ENCODE results near the gene KRTAP4-16. TPM values are rescaled to one million over a fixed set of nuclear protein-coding genes. Genes with fewer than 3 reads are reported as not detected.

Gene KRTAP4-16
- not detected in 2 replicates for total RNA-seq

GRCh38 chr17:41101586-41102259, at the start of gene KRTAP4-16:
Gene KRTAP4-16 (minus strand): TSS chr17:41102209. CDS start chr17:41102209, 0 bp downstream.

GRCh38 chr17:41149652-41149985, 47.6 kb upstream of the KRTAP4-16 start, which contains the start of gene KRTAP4-5:
Gene KRTAP4-5 (minus strand): TSS chr17:41149825. CDS start chr17:41149767, 58 bp downstream.

GRCh38 chr17:41140360-41141131, 38.5 kb upstream of the KRTAP4-16 start, which contains the start of gene KRTAP4-6:
Gene KRTAP4-6 (minus strand): TSS chr17:41140544. CDS start chr17:41140487, 57 bp downstream.

GRCh38 chr17:41123991-41124371, 22.0 kb upstream of the KRTAP4-16 start, which contains the start of gene KRTAP4-12:
Gene KRTAP4-12 (minus strand): TSS chr17:41124182. CDS start chr17:41124122, 60 bp downstream.

GRCh38 chr17:41117846-41118386, 15.9 kb upstream of the KRTAP4-16 start, which contains the start of gene KRTAP4-11:
Gene KRTAP4-11 (minus strand): TSS chr17:41118373. CDS start chr17:41118315, 58 bp downstream.

GRCh38 chr17:41105347-41105746, 3.3 kb upstream of the KRTAP4-16 start, which contains the start of gene KRTAP4-9:
Gene KRTAP4-9 (plus strand): TSS chr17:41105389. CDS start chr17:41105389, 0 bp downstream.

GRCh38 chr17:41098042-41098441, 4.0 kb downstream of the KRTAP4-16 start, which contains the start of gene KRTAP4-8:
Gene KRTAP4-8 (minus strand): TSS chr17:41098142. CDS start chr17:41098084, 58 bp downstream.

GRCh38 chr17:41084100-41084856, 17.7 kb downstream of the KRTAP4-16 start, which contains the start of gene KRTAP4-7:
Gene KRTAP4-7 (plus strand): TSS chr17:41084150. CDS start chr17:41084207, 57 bp downstream.

GRCh38 chr17:41065829-41066624, 36.0 kb downstream of the KRTAP4-16 start, which contains the start of gene KRTAP2-4:
Gene KRTAP2-4 (minus strand): TSS chr17:41065879. CDS start chr17:41065845, 34 bp downstream.

GRCh38 chr17:41060052-41060604, 41.9 kb downstream of the KRTAP4-16 start, which contains the start of gene KRTAP2-3:
Gene KRTAP2-3 (minus strand): TSS chr17:41060114. CDS start chr17:41060050, 64 bp downstream.

GRCh38 chr17:41055130-41055529, 46.9 kb downstream of the KRTAP4-16 start, which contains the start of gene KRTAP2-2:
Gene KRTAP2-2 (minus strand): TSS chr17:41055230. CDS start chr17:41055211, 19 bp downstream.

Other genes starting within 250 kb of the KRTAP4-16 start
- gene KRT12, start 235.0 kb downstream of the KRTAP4-16 start, total RNA-seq, result not detected in 2 replicates
- not detected in 2 replicates for gene KRT20, start 217.0 kb downstream of the KRTAP4-16 start, total RNA-seq
- gene KRT23, start 164.6 kb downstream of the KRTAP4-16 start, total RNA-seq, result not detected in 2 replicates
- gene KRT39, start 135.3 kb downstream of the KRTAP4-16 start, total RNA-seq, result not detected in 2 replicates
- gene KRT40, start 117.9 kb downstream of the KRTAP4-16 start, total RNA-seq, result not detected in 2 replicates
- gene KRTAP3-3, start 108.0 kb downstream of the KRTAP4-16 start, total RNA-seq, result not detected in 2 replicates
- not detected in 2 replicates for gene KRTAP3-2, start 102.3 kb downstream of the KRTAP4-16 start, total RNA-seq
- not detected in 2 replicates for gene KRTAP3-1, start 93.1 kb downstream of the KRTAP4-16 start, total RNA-seq
- gene KRTAP1-5, start 75.0 kb downstream of the KRTAP4-16 start, total RNA-seq, result 0.72 and 1.6 TPM in 2 replicates
- gene KRTAP1-4, start 72.0 kb downstream of the KRTAP4-16 start, total RNA-seq, result not detected in 2 replicates
- gene KRTAP1-3, start 67.3 kb downstream of the KRTAP4-16 start, total RNA-seq, result not detected in 2 replicates
- gene KRTAP1-1, start 60.8 kb downstream of the KRTAP4-16 start, total RNA-seq, result not detected in 2 replicates
- not detected in 2 replicates for gene KRTAP2-1, start 54.9 kb downstream of the KRTAP4-16 start, total RNA-seq
- not detected in 2 replicates for gene KRTAP2-2, start 47.0 kb downstream of the KRTAP4-16 start, total RNA-seq
- 0.56 TPM in 1 of 2 replicates, not detected in the other for gene KRTAP2-3, start 42.1 kb downstream of the KRTAP4-16 start, total RNA-seq
- not detected in 2 replicates for gene KRTAP2-4, start 36.3 kb downstream of the KRTAP4-16 start, total RNA-seq
- gene KRTAP4-7, start 18.1 kb downstream of the KRTAP4-16 start, total RNA-seq, result not detected in 2 replicates
- not detected in 2 replicates for gene KRTAP4-8, start 4.1 kb downstream of the KRTAP4-16 start, total RNA-seq
- not detected in 2 replicates for gene KRTAP4-9, start 3.2 kb upstream of the KRTAP4-16 start, total RNA-seq
- not detected in 2 replicates for gene KRTAP4-11, start 16.2 kb upstream of the KRTAP4-16 start, total RNA-seq
- gene KRTAP4-12, start 22.0 kb upstream of the KRTAP4-16 start, total RNA-seq, result not detected in 2 replicates
- gene KRTAP4-6, start 38.3 kb upstream of the KRTAP4-16 start, total RNA-seq, result not detected in 2 replicates
- gene KRTAP4-5, start 47.6 kb upstream of the KRTAP4-16 start, total RNA-seq, result not detected in 2 replicates
- gene KRTAP4-4, start 58.5 kb upstream of the KRTAP4-16 start, total RNA-seq, result not detected in 2 replicates
- gene KRTAP4-3, start 66.0 kb upstream of the KRTAP4-16 start, total RNA-seq, result not detected in 2 replicates
- gene KRTAP4-2, start 76.0 kb upstream of the KRTAP4-16 start, total RNA-seq, result not detected in 2 replicates
- not detected in 2 replicates for gene KRTAP4-1, start 82.7 kb upstream of the KRTAP4-16 start, total RNA-seq
- not detected in 2 replicates for gene KRTAP9-1, start 87.7 kb upstream of the KRTAP4-16 start, total RNA-seq
- gene KRTAP9-2, start 124.4 kb upstream of the KRTAP4-16 start, total RNA-seq, result not detected in 2 replicates
- not detected in 2 replicates for gene KRTAP9-3, start 130.2 kb upstream of the KRTAP4-16 start, total RNA-seq
- not detected in 2 replicates for gene KRTAP9-8, start 135.8 kb upstream of the KRTAP4-16 start, total RNA-seq
- not detected in 2 replicates for gene KRTAP9-4, start 147.5 kb upstream of the KRTAP4-16 start, total RNA-seq
- gene KRTAP9-9, start 153.2 kb upstream of the KRTAP4-16 start, total RNA-seq, result not detected in 2 replicates
- gene KRTAP9-6, start 163.2 kb upstream of the KRTAP4-16 start, total RNA-seq, result not detected in 2 replicates
- not detected in 2 replicates for gene KRTAP9-7, start 173.5 kb upstream of the KRTAP4-16 start, total RNA-seq
- not detected in 2 replicates for gene KRTAP29-1, start 200.6 kb upstream of the KRTAP4-16 start, total RNA-seq
- not detected in 2 replicates for gene KRTAP16-1, start 207.1 kb upstream of the KRTAP4-16 start, total RNA-seq
- not detected in 2 replicates for gene KRTAP17-1, start 213.5 kb upstream of the KRTAP4-16 start, total RNA-seq
- gene KRT33A, start 248.6 kb upstream of the KRTAP4-16 start, total RNA-seq, result not detected in 2 replicates